Thyroid gland (tissue), 4 donors: Measurements from ENCODE around the gene SLC8A3.

Source experiments
- POLR2A ChIP-seq, 2 donors: fragments of 450-650 bp; IDR thresholded peaks; one replicate each; pipeline ENCODE4 v1.6.1; 2017; ENCODE audit warnings: antibody characterized with exemption in 2 of 2, mild to moderate bottlenecking in 2 of 2, moderate library complexity in 1 of 2
- TF ChIP-seq, protein P1 (sequence below), 6 experiments: fragments of 200-600 bp in 3 of 6; fragments of 450-650 bp in 3 of 6; sonication (generic) in 3 of 6; IDR thresholded peaks; one replicate each; pipeline ENCODE4 v1.5.1; 2016 to 2019; ENCODE audit warnings: antibody characterized with exemption in 6 of 6, mild to moderate bottlenecking in 2 of 6, inconsistent platforms in 1 of 6, moderate library complexity in 1 of 6

DNA sequence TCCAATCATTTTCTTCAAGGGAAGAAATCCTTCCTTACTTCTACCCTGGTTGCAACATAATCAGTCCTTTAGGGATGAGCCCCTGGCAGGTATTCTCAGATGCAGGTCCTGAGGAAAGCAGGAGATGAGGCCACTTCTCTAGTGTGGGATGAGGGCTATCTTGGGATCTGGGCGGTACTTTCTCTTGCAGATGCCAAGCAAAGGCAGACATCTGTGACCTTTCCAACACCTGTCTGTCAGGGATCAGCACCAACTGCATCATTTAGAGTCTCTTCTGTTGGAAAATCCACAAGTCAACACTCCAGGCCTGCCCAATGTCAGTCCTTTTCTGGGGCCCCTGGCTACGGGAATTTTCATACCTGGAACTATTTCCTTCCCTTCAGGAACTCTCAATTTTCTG, 129.2 kb downstream of the SLC8A3 start:
- TF ChIP-seq, protein P1, sequence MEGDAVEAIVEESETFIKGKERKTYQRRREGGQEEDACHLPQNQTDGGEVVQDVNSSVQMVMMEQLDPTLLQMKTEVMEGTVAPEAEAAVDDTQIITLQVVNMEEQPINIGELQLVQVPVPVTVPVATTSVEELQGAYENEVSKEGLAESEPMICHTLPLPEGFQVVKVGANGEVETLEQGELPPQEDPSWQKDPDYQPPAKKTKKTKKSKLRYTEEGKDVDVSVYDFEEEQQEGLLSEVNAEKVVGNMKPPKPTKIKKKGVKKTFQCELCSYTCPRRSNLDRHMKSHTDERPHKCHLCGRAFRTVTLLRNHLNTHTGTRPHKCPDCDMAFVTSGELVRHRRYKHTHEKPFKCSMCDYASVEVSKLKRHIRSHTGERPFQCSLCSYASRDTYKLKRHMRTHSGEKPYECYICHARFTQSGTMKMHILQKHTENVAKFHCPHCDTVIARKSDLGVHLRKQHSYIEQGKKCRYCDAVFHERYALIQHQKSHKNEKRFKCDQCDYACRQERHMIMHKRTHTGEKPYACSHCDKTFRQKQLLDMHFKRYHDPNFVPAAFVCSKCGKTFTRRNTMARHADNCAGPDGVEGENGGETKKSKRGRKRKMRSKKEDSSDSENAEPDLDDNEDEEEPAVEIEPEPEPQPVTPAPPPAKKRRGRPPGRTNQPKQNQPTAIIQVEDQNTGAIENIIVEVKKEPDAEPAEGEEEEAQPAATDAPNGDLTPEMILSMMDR (IDR thresholded peaks at IDR 0.05), result no peak
- no peak for TF ChIP-seq POLR2A (IDR thresholded peaks at IDR 0.05)
